Panc1 (cell line): ENCODE measurements around the gene WRAP73.

Source experiments
- CTCF ChIP-seq: fragments of 450-650 bp; IDR thresholded peaks from 2 replicates; pipeline ENCODE4 v1.5.1; 2017; ENCODE audit warnings: mild to moderate bottlenecking
- POLR2AphosphoS5 ChIP-seq: IDR thresholded peaks from 2 replicates; pipeline ENCODE4 v1.6.1; 2012; ENCODE audit warnings: mild to moderate bottlenecking, low read depth, low read length, moderate library complexity
- REST ChIP-seq, 2 experiments: IDR thresholded peaks; 2 replicates each; pipeline ENCODE4 v1.6.1; 2011 to 2012; ENCODE audit warnings: low read depth in 2 of 2, control low read depth in 1 of 2, low read length in 1 of 2, mild to moderate bottlenecking in 1 of 2, moderate library complexity in 1 of 2; ENCODE audit not compliant: insufficient read depth in 1 of 2
- SIN3A ChIP-seq: IDR thresholded peaks from 2 replicates; pipeline ENCODE4 v1.6.1; 2012; ENCODE audit warnings: low read depth, mild to moderate bottlenecking, low read length, moderate library complexity, borderline replicate concordance; ENCODE audit not compliant: insufficient read depth

DNA sequence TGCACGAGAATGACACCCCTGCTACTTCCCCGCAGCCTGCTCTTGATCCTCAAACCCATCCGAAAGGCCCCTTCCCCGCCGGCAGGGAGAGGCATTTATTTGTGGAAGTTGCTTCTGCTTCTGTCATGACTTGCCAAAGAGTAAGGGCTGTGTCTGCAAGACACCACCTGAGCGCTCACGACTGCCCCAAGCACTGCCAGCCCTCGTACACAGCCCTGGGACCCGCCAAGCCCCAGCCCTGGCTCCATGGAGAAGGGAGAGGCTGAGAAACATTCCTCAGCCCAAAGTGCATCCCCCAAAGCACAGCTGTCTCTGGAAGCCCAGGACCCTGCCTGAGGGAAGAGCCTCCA lies 31.4 kb downstream of the WRAP73 start:
- TF ChIP-seq CTCF = no peak
- no peak for TF ChIP-seq REST (IDR thresholded peaks at IDR 0.05; ENCODE audit: insufficient read depth in 1 of 2, low read depth in 2 of 2, low read length in 1 of 2)
- no peak for TF ChIP-seq SIN3A
- TF ChIP-seq POLR2AphosphoS5 = no peak
